Activated naive CD8-positive, alpha-beta T cell (primary cell): ENCODE results near the gene FZD1.

Experiments used
- H3K27ac Mint-ChIP-seq: one replicate; pipeline ENCODE4 v1.8.0; 2021; ENCODE audit warnings: mixed read lengths
- H3K27me3 Mint-ChIP-seq: one replicate; pipeline ENCODE4 v1.8.0; 2021; ENCODE audit warnings: mixed read lengths
- H3K36me3 Mint-ChIP-seq: one replicate; pipeline ENCODE4 v1.8.0; 2021; ENCODE audit warnings: mixed read lengths
- H3K4me1 Mint-ChIP-seq: one replicate; pipeline ENCODE4 v1.8.0; 2021; ENCODE audit warnings: low read depth, mixed read lengths
- H3K4me3 Mint-ChIP-seq: one replicate; pipeline ENCODE4 v1.8.0; 2021; ENCODE audit warnings: mild to moderate bottlenecking, mixed read lengths
- H3K9me3 Mint-ChIP-seq: one replicate; pipeline ENCODE4 v1.8.0; 2021; ENCODE audit warnings: low read depth, mixed read lengths

The FZD1 gene

DNA sequence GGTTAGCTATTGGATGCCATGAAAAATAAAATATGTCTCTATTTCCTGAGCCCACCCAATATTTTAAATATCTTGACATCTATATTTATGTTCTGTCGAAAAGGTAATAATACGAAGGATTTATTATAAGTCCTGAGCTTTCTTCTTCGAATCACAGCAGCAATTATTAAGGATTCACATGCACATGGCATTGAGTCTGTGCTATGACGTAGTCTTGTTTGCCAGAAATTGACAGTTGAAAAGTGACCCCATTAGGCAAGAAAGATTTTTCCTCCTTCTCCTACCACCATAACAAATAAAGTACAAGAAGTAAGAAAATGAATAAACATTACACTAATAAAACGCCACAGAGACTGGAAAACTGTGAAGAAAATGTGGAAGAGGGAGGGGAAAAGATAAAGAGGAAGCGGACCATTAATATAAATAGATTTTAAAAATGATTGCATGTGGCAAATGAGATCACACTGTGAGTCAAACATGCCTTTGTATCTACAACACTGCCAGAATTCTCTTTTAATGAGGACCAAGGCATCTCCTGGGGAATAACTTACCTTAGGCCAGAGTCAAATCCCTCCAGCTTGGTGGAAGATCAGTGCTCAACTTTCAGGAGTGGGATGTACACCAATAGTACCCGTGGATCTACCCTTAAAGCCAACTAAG lies 21.6 kb downstream of the FZD1 start:
- Mint-ChIP-seq H3K27me3 (peaks cover 2% of the 10 kb centered on the region), H3K36me3 (no peaks in the 10 kb centered on the region), H3K4me1 (no peaks in the 10 kb centered on the region), H3K4me3 (no peak overlapping the region), H3K9me3 (peaks cover 4% of the 10 kb centered on the region), H3K27ac (no peak overlapping the region)

DNA sequence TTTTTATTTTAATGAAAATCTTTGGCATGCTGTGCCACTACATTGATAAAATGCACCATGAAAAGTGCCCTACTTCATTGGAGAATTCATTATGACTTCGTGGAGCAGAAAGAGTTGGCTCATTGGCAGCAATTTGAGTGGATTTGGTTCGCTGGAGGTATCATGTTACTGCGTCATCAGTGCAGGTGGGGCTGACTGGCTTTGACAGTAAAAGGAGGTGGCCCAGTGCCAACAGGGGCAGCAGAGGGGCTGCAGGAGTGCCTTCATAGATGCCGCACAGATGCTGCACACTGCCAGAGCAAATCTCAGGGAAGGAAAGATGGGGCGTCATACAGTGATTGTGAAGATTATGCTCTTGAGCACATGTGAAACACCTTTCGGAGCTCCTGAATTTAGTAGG lies 22.2 kb downstream of the FZD1 start:
- H3K4me3 Mint-ChIP-seq, result no peak overlapping the region
- H3K36me3 Mint-ChIP-seq, result no peaks in the 10 kb centered on the region
- no peaks in the 10 kb centered on the region for H3K4me1 Mint-ChIP-seq
- peaks cover 2% of the 10 kb centered on the region for H3K27me3 Mint-ChIP-seq
- peaks cover 4% of the 10 kb centered on the region for H3K9me3 Mint-ChIP-seq
- H3K27ac Mint-ChIP-seq, result no peak overlapping the region

GRCh38 chr7:91287371-91288084 lies 23.3 kb downstream of the FZD1 start:
- H3K27ac Mint-ChIP-seq, result no peak overlapping the region
- H3K4me3 Mint-ChIP-seq, result no peak overlapping the region
- no peaks in the 10 kb centered on the region for H3K9me3 Mint-ChIP-seq
- no peaks in the 10 kb centered on the region for H3K4me1 Mint-ChIP-seq
- peaks cover 4% of the 10 kb centered on the region for H3K27me3 Mint-ChIP-seq
- H3K36me3 Mint-ChIP-seq, result no peaks in the 10 kb centered on the region

GRCh38 chr7:91288208-91288824 lies 24.1 kb downstream of the FZD1 start:
- no peaks in the 10 kb centered on the region for H3K36me3 Mint-ChIP-seq
- no peaks in the 10 kb centered on the region for H3K9me3 Mint-ChIP-seq
- no peaks in the 10 kb centered on the region for H3K4me1 Mint-ChIP-seq
- H3K4me3 Mint-ChIP-seq, result no peak overlapping the region
- H3K27ac Mint-ChIP-seq, result no peak overlapping the region
- H3K27me3 Mint-ChIP-seq, result peaks cover 4% of the 10 kb centered on the region

- H3K4me1 Mint-ChIP-seq, result no peaks in the 10 kb centered on the region
- H3K27me3 Mint-ChIP-seq, result peaks cover 4% of the 10 kb centered on the region
- H3K27ac Mint-ChIP-seq, result no peak overlapping the region
- no peaks in the 10 kb centered on the region for H3K36me3 Mint-ChIP-seq
- H3K9me3 Mint-ChIP-seq, result no peaks in the 10 kb centered on the region
- no peak overlapping the region for H3K4me3 Mint-ChIP-seq
These were observed 25.5 kb downstream of the FZD1 start for GRCh38 chr7:91289633-91290254.

- Mint-ChIP-seq H3K4me3 (no peak overlapping the region), H3K9me3 (no peaks in the 10 kb centered on the region), H3K27me3 (peaks cover 4% of the 10 kb centered on the region), H3K4me1 (no peaks in the 10 kb centered on the region), H3K27ac (no peak overlapping the region), H3K36me3 (no peaks in the 10 kb centered on the region)
These were observed 27.1 kb downstream of the FZD1 start for GRCh38 chr7:91291302-91291701.

- Mint-ChIP-seq H3K27me3 (peaks cover 4% of the 10 kb centered on the region), H3K9me3 (no peaks in the 10 kb centered on the region), H3K27ac (no peak overlapping the region), H3K4me1 (no peaks in the 10 kb centered on the region), H3K36me3 (no peaks in the 10 kb centered on the region), H3K4me3 (no peak overlapping the region)
These were observed 27.7 kb downstream of the FZD1 start for GRCh38 chr7:91291902-91292301.

DNA sequence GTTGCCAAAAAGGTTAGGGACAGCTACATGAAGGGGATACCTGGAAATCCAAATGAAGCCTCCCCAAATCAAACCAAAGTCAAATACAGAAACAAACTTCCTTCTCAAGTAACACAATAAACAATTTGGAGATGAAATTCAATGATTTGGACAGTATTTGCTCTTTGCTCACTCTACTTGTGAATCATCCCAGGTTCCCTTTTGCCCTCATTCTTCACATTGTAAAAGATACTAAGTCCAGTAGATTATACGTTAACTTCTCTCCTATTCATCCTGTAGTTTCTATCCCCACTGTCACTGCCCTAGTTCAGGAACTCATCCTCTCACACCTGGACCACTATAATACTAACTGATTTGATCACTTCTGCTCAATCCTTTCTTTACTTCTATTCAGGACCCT lies 28.3 kb downstream of the FZD1 start:
- peaks cover 4% of the 10 kb centered on the region for H3K27me3 Mint-ChIP-seq
- H3K36me3 Mint-ChIP-seq, result no peaks in the 10 kb centered on the region
- H3K27ac Mint-ChIP-seq, result no peak overlapping the region
- no peaks in the 10 kb centered on the region for H3K4me1 Mint-ChIP-seq
- H3K4me3 Mint-ChIP-seq, result no peak overlapping the region
- no peaks in the 10 kb centered on the region for H3K9me3 Mint-ChIP-seq

GRCh38 chr7:91293136-91293535 lies 28.9 kb downstream of the FZD1 start:
- H3K27ac Mint-ChIP-seq, result no peak overlapping the region
- peaks cover 4% of the 10 kb centered on the region for H3K27me3 Mint-ChIP-seq
- H3K4me1 Mint-ChIP-seq, result no peaks in the 10 kb centered on the region
- no peaks in the 10 kb centered on the region for H3K9me3 Mint-ChIP-seq
- H3K36me3 Mint-ChIP-seq, result no peaks in the 10 kb centered on the region
- no peak overlapping the region for H3K4me3 Mint-ChIP-seq

- H3K4me1 Mint-ChIP-seq, result no peaks in the 10 kb centered on the region
- peaks cover 4% of the 10 kb centered on the region for H3K27me3 Mint-ChIP-seq
- H3K4me3 Mint-ChIP-seq, result no peak overlapping the region
- no peaks in the 10 kb centered on the region for H3K36me3 Mint-ChIP-seq
- H3K27ac Mint-ChIP-seq, result no peak overlapping the region
- no peaks in the 10 kb centered on the region for H3K9me3 Mint-ChIP-seq
These were observed 29.6 kb downstream of the FZD1 start for GRCh38 chr7:91293840-91294239.

DNA sequence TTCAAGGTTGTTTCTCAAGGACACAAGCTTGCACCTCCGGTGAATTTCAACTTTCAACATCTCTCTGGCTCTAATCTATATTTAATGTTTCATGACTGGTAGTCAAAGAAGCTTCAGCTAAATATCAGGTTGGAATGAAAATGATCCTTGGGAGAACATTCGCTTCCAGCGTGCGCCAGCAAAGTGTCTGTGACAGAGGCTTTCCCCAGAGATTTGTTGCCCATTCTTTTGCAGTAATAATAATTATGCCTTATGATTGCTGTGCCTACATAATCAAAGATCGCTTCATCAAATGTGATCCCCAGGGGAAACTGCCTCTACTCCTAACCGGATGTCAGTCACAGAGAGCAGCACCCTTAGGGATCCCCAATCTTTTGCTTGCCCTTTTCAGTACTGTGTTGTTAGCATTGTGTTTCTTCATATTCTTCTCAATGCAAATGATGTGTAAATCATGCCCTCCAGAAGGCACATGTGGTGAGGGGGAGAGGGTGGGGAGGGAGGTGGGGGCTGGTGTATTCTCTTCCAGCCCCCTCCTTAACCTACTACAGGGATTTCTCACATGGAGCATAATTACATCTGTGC lies 30.5 kb downstream of the FZD1 start:
- H3K27me3 Mint-ChIP-seq, result peaks cover 4% of the 10 kb centered on the region
- no peaks in the 10 kb centered on the region for H3K9me3 Mint-ChIP-seq
- no peaks in the 10 kb centered on the region for H3K4me1 Mint-ChIP-seq
- no peaks in the 10 kb centered on the region for H3K36me3 Mint-ChIP-seq
- H3K4me3 Mint-ChIP-seq, result no peak overlapping the region
- no peak overlapping the region for H3K27ac Mint-ChIP-seq

DNA sequence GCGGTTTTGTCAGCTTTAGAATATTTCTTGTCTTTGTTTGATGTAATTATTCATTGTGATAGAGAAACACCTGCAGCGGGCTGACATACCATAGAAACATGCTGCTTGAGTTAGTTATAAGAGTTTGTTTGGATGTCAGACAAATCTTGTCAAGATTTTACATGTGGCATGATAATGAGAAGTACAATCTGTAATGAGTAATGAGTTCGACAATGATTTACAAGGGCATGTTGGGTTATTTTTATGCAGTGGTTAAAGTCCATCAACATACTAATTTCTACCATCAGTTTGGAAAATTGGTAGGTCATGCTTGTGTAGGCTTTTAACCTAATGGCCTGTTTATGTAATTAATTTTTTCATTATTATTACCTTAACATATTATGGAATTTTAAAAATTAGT lies 31.3 kb downstream of the FZD1 start:
- Mint-ChIP-seq H3K9me3 (no peaks in the 10 kb centered on the region), H3K4me3 (no peak overlapping the region), H3K4me1 (no peaks in the 10 kb centered on the region)

GRCh38 chr7:91297939-91298338 lies 33.7 kb downstream of the FZD1 start:
- H3K4me1 Mint-ChIP-seq, result no peaks in the 10 kb centered on the region
- H3K4me3 Mint-ChIP-seq, result no peak overlapping the region
- no peaks in the 10 kb centered on the region for H3K27me3 Mint-ChIP-seq
- no peaks in the 10 kb centered on the region for H3K9me3 Mint-ChIP-seq
- H3K36me3 Mint-ChIP-seq, result no peaks in the 10 kb centered on the region
- H3K27ac Mint-ChIP-seq, result no peak overlapping the region

More for the DNA sequence above, 31.3 kb downstream of the FZD1 start:
- H3K27me3 Mint-ChIP-seq, result peaks cover 4% of the 10 kb centered on the region
- no peaks in the 10 kb centered on the region for H3K36me3 Mint-ChIP-seq
- no peak overlapping the region for H3K27ac Mint-ChIP-seq

DNA sequence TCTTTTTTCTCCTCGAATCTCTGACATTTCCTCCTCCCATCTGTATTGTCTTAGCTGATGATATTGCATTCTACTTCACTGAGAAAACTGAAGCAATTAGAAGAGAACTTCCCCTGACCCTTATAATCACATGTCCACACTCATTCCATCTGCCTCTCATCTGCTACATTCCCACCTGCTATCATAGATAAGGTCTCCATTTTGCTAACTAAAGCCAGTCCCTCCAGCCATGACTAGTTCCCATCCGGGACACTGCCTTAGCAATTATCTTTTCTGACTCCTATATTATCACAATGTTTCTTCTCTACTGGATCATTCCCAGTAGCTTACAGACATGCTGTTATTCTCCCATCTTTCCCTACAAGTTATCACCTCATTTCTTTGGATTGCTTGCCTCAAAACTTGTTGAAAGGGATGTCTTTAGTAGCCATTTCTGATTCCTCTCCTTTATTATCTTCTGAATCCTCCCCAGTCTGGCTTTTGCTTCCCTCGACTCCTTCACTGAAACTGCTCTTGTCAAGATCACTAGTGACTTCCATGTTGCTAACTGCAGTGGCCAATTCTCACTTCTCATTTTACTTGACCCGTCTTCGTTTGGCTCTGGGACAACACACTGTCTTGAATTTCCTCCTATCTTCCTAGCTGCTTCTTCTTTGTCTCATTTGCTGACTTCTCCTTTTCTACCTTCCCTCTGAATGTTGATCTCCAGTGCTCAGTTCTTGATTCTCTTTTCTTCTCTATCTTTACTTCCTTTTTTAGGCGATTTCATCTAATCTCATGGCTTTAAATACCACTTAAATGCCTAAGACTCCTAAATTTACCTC lies 35.9 kb downstream of the FZD1 start:
- Mint-ChIP-seq H3K27ac (no peak overlapping the region), H3K9me3 (no peaks in the 10 kb centered on the region), H3K36me3 (no peaks in the 10 kb centered on the region), H3K4me3 (no peak overlapping the region), H3K4me1 (no peaks in the 10 kb centered on the region), H3K27me3 (peaks cover 1% of the 10 kb centered on the region)
